SJCRH30 (cell line): ENCODE measurements around the gene SLC5A7. TPM values are rescaled to one million over a fixed set of nuclear protein-coding genes. Genes with fewer than 3 reads are reported as not detected.

Source experiments
- DNase-seq, 2 experiments: peaks; one replicate each; pipeline ENCODE4 v3.0.0-alpha.2; 2015 to 2020
- H3K27ac ChIP-seq: fragments of 250-450 bp; sonication (Bioruptor Pico); 2 replicates; pipeline ENCODE4 v1.5.1; 2020; ENCODE audit warnings: mild to moderate bottlenecking, moderate library complexity
- H3K27me3 ChIP-seq: fragments of 250-450 bp; sonication (Bioruptor Pico); 2 replicates; pipeline ENCODE4 v1.5.1; 2020; ENCODE audit warnings: mild to moderate bottlenecking, moderate library complexity
- H3K36me3 ChIP-seq: fragments of 250-450 bp; sonication (Bioruptor Pico); 2 replicates; pipeline ENCODE4 v1.5.1; 2020; ENCODE audit warnings: mild to moderate bottlenecking, moderate library complexity
- H3K4me1 ChIP-seq: fragments of 250-450 bp; sonication (Bioruptor Pico); 2 replicates; pipeline ENCODE4 v1.5.1; 2020; ENCODE audit warnings: mild to moderate bottlenecking, moderate library complexity
- H3K4me3 ChIP-seq: fragments of 250-450 bp; sonication (Bioruptor Pico); 2 replicates; pipeline ENCODE4 v1.5.1; 2020; ENCODE audit warnings: mild to moderate bottlenecking, moderate library complexity
- H3K9me3 ChIP-seq: fragments of 250-450 bp; sonication (Bioruptor Pico); replicated peaks from 2 replicates; pipeline ENCODE4 v1.5.1; 2020; ENCODE audit warnings: mild to moderate bottlenecking, moderate library complexity
- total RNA-seq: library from RNA; depleted of rRNA; stranded (reverse); fragments of >200 nt; shearing (Covaris generic); gene quantifications from 2 replicates; pipeline ENCODE4 v1.2.3, GENCODE V29; 2014; rRNA removed

SLC5A7 gene
- total RNA-seq, 1 experiment from 2014 or later, result not detected

- no peaks in the 10 kb centered on the region for H3K27me3 ChIP-seq
- no peaks in the 10 kb centered on the region for H3K4me1 ChIP-seq
- no peak overlapping the region for H3K27ac ChIP-seq
- H3K4me3 ChIP-seq, result no peak overlapping the region
- H3K9me3 ChIP-seq, result no peaks in the 10 kb centered on the region
- no peak for DNase-seq
- no peaks in the 10 kb centered on the region for H3K36me3 ChIP-seq
Measured at GRCh38 chr2:108029912-108030311, 43.6 kb downstream of the SLC5A7 start.

GRCh38 chr2:108031471-108031941 is 45.2 kb downstream of the SLC5A7 start:
- no peak overlapping the region for H3K4me3 ChIP-seq
- DNase-seq, result no peak
- H3K36me3 ChIP-seq, result no peaks in the 10 kb centered on the region
- H3K4me1 ChIP-seq, result no peaks in the 10 kb centered on the region
- H3K27ac ChIP-seq, result no peak overlapping the region
- H3K9me3 ChIP-seq, result no peaks in the 10 kb centered on the region
- H3K27me3 ChIP-seq, result no peaks in the 10 kb centered on the region

GRCh38 chr2:108034843-108035242 is 48.5 kb downstream of the SLC5A7 start:
- no peak overlapping the region for H3K4me3 ChIP-seq
- H3K4me1 ChIP-seq, result no peaks in the 10 kb centered on the region
- H3K27ac ChIP-seq, result no peak overlapping the region
- H3K36me3 ChIP-seq, result no peaks in the 10 kb centered on the region
- no peaks in the 10 kb centered on the region for H3K27me3 ChIP-seq
- H3K9me3 ChIP-seq, result no peaks in the 10 kb centered on the region
- peak in 1 of 2 experiments; percentile 9 for DNase-seq

GRCh38 chr2:108048752-108049151 is 62.4 kb downstream of the SLC5A7 start:
- H3K4me1 ChIP-seq, result no peaks in the 10 kb centered on the region
- H3K9me3 ChIP-seq, result no peaks in the 10 kb centered on the region
- H3K36me3 ChIP-seq, result no peaks in the 10 kb centered on the region
- no peak overlapping the region for H3K4me3 ChIP-seq
- DNase-seq, result no peak
- H3K27me3 ChIP-seq, result no peaks in the 10 kb centered on the region
- no peak overlapping the region for H3K27ac ChIP-seq

- Histone ChIP-seq H3K4me1 (no peaks in the 10 kb centered on the region), H3K27ac (no peak overlapping the region), H3K4me3 (no peak overlapping the region), H3K36me3 (no peaks in the 10 kb centered on the region), H3K27me3 (peaks cover 4% of the 10 kb centered on the region; the same call in 1 of the 2 replicates), H3K9me3 (no peaks in the 10 kb centered on the region)
- DNase-seq, result no peak
Measured at GRCh38 chr2:108058576-108059137, 72.3 kb downstream of the SLC5A7 start.

- H3K4me1 ChIP-seq, result no peaks in the 10 kb centered on the region
- H3K27ac ChIP-seq, result no peak overlapping the region
- no peaks in the 10 kb centered on the region; the same call in 1 of the 2 replicates for H3K27me3 ChIP-seq
- no peaks in the 10 kb centered on the region for H3K9me3 ChIP-seq
- H3K4me3 ChIP-seq, result no peak overlapping the region
- H3K36me3 ChIP-seq, result no peaks in the 10 kb centered on the region
- no peak for DNase-seq
Measured at GRCh38 chr2:108061439-108062042, 75.2 kb downstream of the SLC5A7 start.

Other genes with a start within 250 kb of the SLC5A7 start
- 0.05 TPM in 1 of 2 replicates, not detected in the other for gene RGPD4, start 159.6 kb upstream of the SLC5A7 start, total RNA-seq